Caco-2 (cell line): ENCODE results near the gene NFE2L1. TPM values are rescaled to one million over a fixed set of nuclear protein-coding genes. Genes with fewer than 3 reads are reported as not detected.
"Not testable (repeated sequence)": the region's sequence is repeated elsewhere in the genome, so short reads cannot be mapped to it uniquely, and the experiment has no call there.

Experiments
- BruUV-seq: library from RNA; stranded (reverse); fragments of 400-500 nt; replicated peaks from 2 replicates; lab custom pipeline; 2021; lab: Mats Ljungman, UMichigan
- CTCF ChIA-PET: fragments of 300-600 bp; sonication (Branson Sonifier 250); formaldehyde crosslinking; loops from one replicate; lab custom pipeline; 2022; ENCODE audit warnings: antibody characterized with exemption; lab: Charles Lee
- POLR2A ChIA-PET: fragments of 300-600 bp; sonication (Branson Sonifier 250); formaldehyde crosslinking; loops from one replicate; lab custom pipeline; 2022; ENCODE audit warnings: antibody characterized with exemption; lab: Charles Lee
- DNase-seq, 2 experiments: peaks; one replicate each; pipeline versions ENCODE4 v3.0.0 to v3.0.0-alpha.2; 2020 to 2022
- H3K27me3 ChIP-seq: replicated peaks from 2 replicates; pipeline ENCODE4 v1.6.0; 2011; ENCODE audit warnings: low read length; ENCODE audit not compliant: control insufficient read depth, insufficient read depth
- H3K36me3 ChIP-seq: 2 replicates; pipeline ENCODE4 v1.5.1; 2011; ENCODE audit warnings: low read length; ENCODE audit not compliant: control insufficient read depth, insufficient read depth
- H3K4me1 ChIP-seq: fragments of 250-450 bp; sonication (Bioruptor Pico); 2 replicates; pipeline ENCODE4 v1.5.1; 2020; ENCODE audit warnings: mild to moderate bottlenecking
- H3K4me3 ChIP-seq: 2 replicates; pipeline ENCODE4 v1.5.1; 2011; ENCODE audit warnings: low read depth, mild to moderate bottlenecking, control low read depth, low read length
- H3K9me3 ChIP-seq: fragments of 250-450 bp; sonication (Bioruptor Pico); 2 replicates; pipeline ENCODE4 v1.5.1; 2020; ENCODE audit warnings: mild to moderate bottlenecking, moderate library complexity
- H3K27ac Mint-ChIP-seq: one replicate; pipeline ENCODE4 v1.8.0; 2022; ENCODE audit warnings: mixed read lengths; ENCODE audit not compliant: unreplicated experiment
- H3K27me3 Mint-ChIP-seq: one replicate; pipeline ENCODE4 v1.8.0; 2022; ENCODE audit warnings: mixed read lengths; ENCODE audit not compliant: insufficient read depth, unreplicated experiment
- H3K36me3 Mint-ChIP-seq: one replicate; pipeline ENCODE4 v1.8.0; 2022; ENCODE audit warnings: mild to moderate bottlenecking, mixed read lengths; ENCODE audit not compliant: insufficient read depth, unreplicated experiment
- H3K4me1 Mint-ChIP-seq: one replicate; pipeline ENCODE4 v1.8.0; 2022; ENCODE audit warnings: low read depth, mixed read lengths; ENCODE audit not compliant: unreplicated experiment
- H3K4me3 Mint-ChIP-seq: one replicate; pipeline ENCODE4 v1.8.0; 2022; ENCODE audit warnings: mild to moderate bottlenecking, moderate library complexity, mixed read lengths; ENCODE audit not compliant: unreplicated experiment
- H3K9me3 Mint-ChIP-seq: one replicate; pipeline ENCODE4 v1.8.0; 2022; ENCODE audit warnings: mixed read lengths; ENCODE audit not compliant: unreplicated experiment
- intact Hi-C: fragments of 100-400 bp; cut with micrococcal nuclease; formaldehyde crosslinking; loops from one replicate; pipeline ENCODE4 v1.10.0; 2022; ENCODE audit not compliant: unreplicated experiment
- total RNA-seq: library from RNA; stranded (reverse); gene quantifications from 2 replicates; pipeline ENCODE4 v1.2.3, GENCODE V29; 2022
- TF ChIP-seq, protein P1 (sequence below), 2 experiments: fragments of 200-600 bp in 1 of 2; IDR thresholded peaks; 1 replicate in 1 of 2; 2 replicates in 1 of 2; pipeline versions ENCODE4 v1.5.1 to v1.8.0; 2011 to 2022; ENCODE audit warnings: antibody characterized with exemption in 1 of 2, control low read depth in 1 of 2, inconsistent platforms in 1 of 2, low read depth in 1 of 2, low read length in 1 of 2, mild to moderate bottlenecking in 1 of 2, moderate library complexity in 1 of 2; ENCODE audit not compliant: insufficient read depth in 1 of 2, severe bottlenecking in 1 of 2, unreplicated experiment in 1 of 2

NFE2L1 gene
- total RNA-seq, 1 experiment from 2014 or later: 356 TPM

DNA sequence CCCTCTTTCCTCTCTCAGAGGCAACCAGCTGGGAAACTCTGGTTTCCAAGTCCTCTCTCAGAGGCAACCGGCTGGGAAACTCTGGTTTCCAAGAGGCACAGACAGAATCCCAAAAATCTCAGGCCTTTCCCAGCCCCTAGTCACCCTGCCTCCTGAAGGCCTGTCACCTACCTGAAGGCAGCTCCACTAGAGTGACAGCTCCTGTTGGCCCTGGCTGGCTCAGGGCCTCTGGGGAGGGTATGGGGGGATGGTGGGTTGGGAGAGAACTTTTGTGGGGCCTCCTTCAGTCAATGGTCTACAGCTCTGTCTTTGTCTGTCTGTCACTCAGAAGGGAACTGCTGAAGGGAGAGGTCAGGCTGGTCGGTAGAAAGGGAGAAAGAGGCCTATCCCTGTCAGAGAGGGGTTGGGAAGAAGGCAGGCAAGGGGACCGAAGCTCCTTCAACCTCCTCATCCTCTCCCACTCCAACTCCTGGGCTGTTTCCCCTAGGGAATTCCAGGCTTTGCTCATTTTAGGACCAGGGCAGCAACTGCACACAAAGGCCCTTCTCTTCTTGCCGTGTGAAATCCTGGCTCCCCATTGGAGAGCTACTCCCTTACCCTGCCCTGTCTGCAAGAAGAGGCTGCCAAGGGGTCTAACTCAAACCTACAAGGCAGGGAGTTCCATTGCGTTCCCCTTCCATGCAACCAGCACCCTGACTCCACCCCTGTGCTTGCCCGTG is 34.1 kb upstream of the NFE2L1 start:
- no peaks in the 10 kb centered on the region for H3K4me1 ChIP-seq
- no peaks in the 10 kb centered on the region for H3K27me3 ChIP-seq
- no peaks in the 10 kb centered on the region for H3K36me3 Mint-ChIP-seq
- peaks cover 4% of the 10 kb centered on the region for H3K27me3 Mint-ChIP-seq
- H3K4me3 ChIP-seq: no peak overlapping the region
- no peaks in the 10 kb centered on the region for H3K9me3 Mint-ChIP-seq
- no peaks in the 10 kb centered on the region for H3K4me1 Mint-ChIP-seq
- no peak for DNase-seq
- no TSS peak for BruUV-seq
- H3K36me3 ChIP-seq: no peaks in the 10 kb centered on the region
- intact Hi-C loops: no loop called here
- TF ChIP-seq, protein P1, sequence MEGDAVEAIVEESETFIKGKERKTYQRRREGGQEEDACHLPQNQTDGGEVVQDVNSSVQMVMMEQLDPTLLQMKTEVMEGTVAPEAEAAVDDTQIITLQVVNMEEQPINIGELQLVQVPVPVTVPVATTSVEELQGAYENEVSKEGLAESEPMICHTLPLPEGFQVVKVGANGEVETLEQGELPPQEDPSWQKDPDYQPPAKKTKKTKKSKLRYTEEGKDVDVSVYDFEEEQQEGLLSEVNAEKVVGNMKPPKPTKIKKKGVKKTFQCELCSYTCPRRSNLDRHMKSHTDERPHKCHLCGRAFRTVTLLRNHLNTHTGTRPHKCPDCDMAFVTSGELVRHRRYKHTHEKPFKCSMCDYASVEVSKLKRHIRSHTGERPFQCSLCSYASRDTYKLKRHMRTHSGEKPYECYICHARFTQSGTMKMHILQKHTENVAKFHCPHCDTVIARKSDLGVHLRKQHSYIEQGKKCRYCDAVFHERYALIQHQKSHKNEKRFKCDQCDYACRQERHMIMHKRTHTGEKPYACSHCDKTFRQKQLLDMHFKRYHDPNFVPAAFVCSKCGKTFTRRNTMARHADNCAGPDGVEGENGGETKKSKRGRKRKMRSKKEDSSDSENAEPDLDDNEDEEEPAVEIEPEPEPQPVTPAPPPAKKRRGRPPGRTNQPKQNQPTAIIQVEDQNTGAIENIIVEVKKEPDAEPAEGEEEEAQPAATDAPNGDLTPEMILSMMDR (IDR thresholded peaks at IDR 0.05; ENCODE audit: insufficient read depth in 1 of 2, low read depth in 1 of 2, low read length in 1 of 2, severe bottlenecking in 1 of 2, unreplicated experiment in 1 of 2): no peak
- POLR2A ChIA-PET: interaction anchor here (0.7 kb wide), 1 partner anchor 107 kb away, joined by 5 read pairs; no protein-coding TSS in a partner anchor
- no peak overlapping the region for H3K27ac Mint-ChIP-seq
- CTCF ChIA-PET: interaction anchor here (0.8 to 2.9 kb wide), 8 partner anchors 11 to 94 kb away, joined by 3 to 13 read pairs (median 4); partner anchors contain the start of genes CDK5RAP3, PNPO, PRR15L and SNX11
- no peak overlapping the region for H3K4me3 Mint-ChIP-seq
- no peaks in the 10 kb centered on the region for H3K9me3 ChIP-seq

DNA sequence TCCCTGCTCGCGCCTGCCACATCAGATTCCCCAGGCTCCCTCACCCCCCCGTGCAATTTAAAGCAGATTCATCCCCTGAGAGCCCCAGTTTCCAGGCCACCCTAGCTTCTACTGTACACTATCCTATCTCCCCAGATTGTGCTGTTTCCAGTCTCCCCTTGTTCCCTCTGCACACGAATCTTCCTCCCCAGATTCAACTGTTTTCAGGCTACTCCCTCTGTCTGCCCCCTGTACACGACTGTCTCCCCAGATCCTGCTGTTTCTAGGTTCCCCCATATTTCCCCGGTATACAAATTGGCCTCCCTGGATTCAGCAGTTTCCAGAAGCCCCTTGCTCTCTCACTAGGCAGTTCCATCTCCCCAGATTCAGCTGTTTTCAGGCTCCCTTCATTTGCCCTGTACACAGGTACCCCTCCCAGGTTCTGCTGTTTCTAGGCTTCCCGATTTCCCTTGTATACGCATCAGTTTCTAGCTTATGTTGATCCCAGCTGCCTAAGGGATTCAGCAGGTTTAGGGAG is 33.5 kb upstream of the NFE2L1 start:
- CTCF ChIA-PET: interaction anchor here (0.7 to 2.9 kb wide), 9 partner anchors 11 to 266 kb away, joined by 3 to 13 read pairs (median 3); partner anchors contain the start of genes CDK5RAP3, PRR15L and SCRN2
- Histone ChIP-seq H3K4me1 (no peaks in the 10 kb centered on the region), H3K36me3 (no peaks in the 10 kb centered on the region), H3K4me3 (no peak overlapping the region), H3K9me3 (no peaks in the 10 kb centered on the region), H3K27me3 (no peaks in the 10 kb centered on the region)
- intact Hi-C loops: no loop called here
- DNase-seq: no peak
- Mint-ChIP-seq H3K36me3 (no peaks in the 10 kb centered on the region), H3K27me3 (peaks cover 5% of the 10 kb centered on the region), H3K4me3 (no peak overlapping the region), H3K4me1 (no peaks in the 10 kb centered on the region), H3K27ac (no peak overlapping the region), H3K9me3 (no peaks in the 10 kb centered on the region)
- TF ChIP-seq, protein P1 (IDR thresholded peaks at IDR 0.05; ENCODE audit: insufficient read depth in 1 of 2, low read depth in 1 of 2, low read length in 1 of 2, severe bottlenecking in 1 of 2, unreplicated experiment in 1 of 2): no peak
- POLR2A ChIA-PET: interaction anchor here (0.6 kb wide), 1 partner anchor 89 kb away, joined by 3 read pairs; no protein-coding TSS in a partner anchor
- no TSS peak for BruUV-seq

- no peaks in the 10 kb centered on the region for H3K36me3 Mint-ChIP-seq
- POLR2A ChIA-PET: no interaction called here
Measured at GRCh38 chr17:48016112-48016511, 32.0 kb upstream of the NFE2L1 start.

GRCh38 chr17:48017817-48018158 is 30.4 kb upstream of the NFE2L1 start:
- not testable (repeated sequence) for H3K4me1 ChIP-seq, H3K4me1 Mint-ChIP-seq, H3K27me3 ChIP-seq, H3K36me3 Mint-ChIP-seq, H3K27ac Mint-ChIP-seq, H3K9me3 ChIP-seq, H3K36me3 ChIP-seq, H3K4me3 ChIP-seq, H3K9me3 Mint-ChIP-seq, DNase-seq, BruUV-seq, H3K4me3 Mint-ChIP-seq
- H3K27me3 Mint-ChIP-seq: peaks cover 14% of the 10 kb centered on the region
- ChIA-PET POLR2A (interaction anchor here (0.6 to 1.4 kb wide), 5 partner anchors 40 to 175 kb away, joined by 3 to 9 read pairs (median 5); partner anchors contain the start of genes PNPO and SP2), CTCF (interaction anchor here (0.5 to 3.0 kb wide), 37 partner anchors 8 to 560 kb away, joined by 3 to 36 read pairs (median 4); partner anchors contain the start of genes CDK5RAP3, LRRC46, MRPL10 and NFE2L1)
- intact Hi-C loops: loop anchor here (1.0 to 2.0 kb wide), 5 partner anchors 39 to 176 kb away; partner anchors contain the start of genes CDK5RAP3 and SCRN2

More at GRCh38 chr17:48016112-48016511, 32.0 kb upstream of the NFE2L1 start:
- no TSS peak for BruUV-seq
- DNase-seq: no peak
- Histone ChIP-seq H3K36me3 (no peaks in the 10 kb centered on the region), H3K4me3 (no peak overlapping the region), H3K27me3 (no peaks in the 10 kb centered on the region), H3K4me1 (no peaks in the 10 kb centered on the region), H3K9me3 (no peaks in the 10 kb centered on the region)
- Mint-ChIP-seq H3K27me3 (peaks cover 7% of the 10 kb centered on the region), H3K27ac (no peak overlapping the region), H3K4me1 (no peaks in the 10 kb centered on the region), H3K9me3 (no peaks in the 10 kb centered on the region), H3K4me3 (no peak overlapping the region)
- TF ChIP-seq, protein P1 (IDR thresholded peaks at IDR 0.05; ENCODE audit: insufficient read depth in 1 of 2, low read depth in 1 of 2, low read length in 1 of 2, severe bottlenecking in 1 of 2, unreplicated experiment in 1 of 2): no peak
- CTCF ChIA-PET: interaction anchor here (0.6 to 2.9 kb wide), 4 partner anchors 41 to 76 kb away, joined by 3 to 13 read pairs (median 4); partner anchors contain the start of genes CDK5RAP3 and PNPO
- intact Hi-C loops: no loop called here
